Measurements from ENCODE around the gene DRG2. TPM values are rescaled to one million over a fixed set of nuclear protein-coding genes. Genes with fewer than 3 reads are reported as not detected.

The DRG2 gene
- total and polyA plus RNA-seq, 2 donors (not counting 3 experiments of a cell fraction or from before 2014, with no cell fraction given): 50.2 to 60.4 TPM

DNA sequence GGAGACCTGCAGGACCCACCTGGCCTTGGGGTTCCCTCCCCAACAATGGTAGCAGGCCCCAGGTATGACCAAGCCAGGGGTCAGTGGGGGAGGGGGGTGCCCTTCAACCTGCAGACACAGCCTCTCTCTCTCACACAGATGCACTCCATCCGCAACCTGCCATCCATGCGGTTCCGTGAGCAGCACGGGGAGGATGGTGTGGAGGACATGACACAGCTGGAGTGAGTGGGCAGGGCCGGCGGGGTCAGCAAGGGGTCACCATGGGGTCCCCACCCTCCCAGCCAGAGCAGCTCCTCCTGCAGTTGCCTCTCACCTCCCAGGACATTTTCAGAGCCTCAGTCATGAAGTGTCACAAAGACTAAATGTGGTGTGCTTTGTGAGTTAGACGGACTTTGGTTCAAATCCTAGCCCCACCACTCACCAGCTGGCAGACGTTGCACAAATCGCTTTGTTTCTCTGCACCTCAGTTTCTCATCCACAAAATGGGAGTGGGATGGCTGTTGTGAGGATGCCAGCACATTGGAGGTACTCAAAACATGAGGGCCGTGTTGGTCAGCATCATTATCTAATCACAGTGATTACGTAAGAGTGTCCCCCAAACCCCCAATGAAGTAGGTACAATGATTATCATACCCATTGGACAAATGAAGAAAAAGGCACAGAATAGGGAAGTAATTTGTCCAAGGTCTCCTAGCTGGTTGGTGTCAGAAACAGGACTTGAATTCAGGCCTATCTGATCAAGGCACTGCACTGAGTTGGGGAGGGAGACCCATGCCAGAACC is 36.8 kb downstream of the DRG2 start:
- ChIA-PET CTCF (interaction anchor here (0.9 kb wide), 1 partner anchor 16 kb away, joined by 5 read pairs; no protein-coding TSS in a partner anchor), POLR2A (no interaction called here)
- BruUV-seq (replicated peaks): no TSS peak
- no peak overlapping the region for H3K27ac ChIP-seq (ENCODE audit: insufficient read depth, low read depth, low read length)
- H3K36me3 ChIP-seq (ENCODE audit: control insufficient read depth in 2 of 2, extremely low read depth in 1 of 2, insufficient read depth in 2 of 2, low read length in 2 of 2): no peaks in the 10 kb centered on the region
- FAIRE-seq: no peak
- H3K9ac ChIP-seq (replicated peaks; ENCODE audit: extremely low read depth, insufficient read depth, low read length): no peak overlapping the region
- TF ChIP-seq POLR2AphosphoS5 (IDR thresholded peaks at IDR 0.05; ENCODE audit: insufficient read depth, low read depth, low read length): no peak
- TF ChIP-seq JUN (IDR thresholded peaks at IDR 0.05; ENCODE audit: borderline replicate concordance, insufficient read depth, insufficient read length, low read depth): no peak
- TF ChIP-seq, protein P1, sequence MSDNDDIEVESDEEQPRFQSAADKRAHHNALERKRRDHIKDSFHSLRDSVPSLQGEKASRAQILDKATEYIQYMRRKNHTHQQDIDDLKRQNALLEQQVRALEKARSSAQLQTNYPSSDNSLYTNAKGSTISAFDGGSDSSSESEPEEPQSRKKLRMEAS (IDR thresholded peaks at IDR 0.05; ENCODE audit: insufficient read depth, insufficient read length): no peak
- no peak overlapping the region for H3K4me3 ChIP-seq (replicated peaks in 1 of 3; ENCODE audit: insufficient read depth in 1 of 3, low read depth in 1 of 3, low read length in 3 of 3)
- H3K4me1 ChIP-seq (ENCODE audit: control insufficient read depth, extremely low read depth, insufficient read depth, low read length): no peaks in the 10 kb centered on the region
- no peak overlapping the region for H3K4me2 ChIP-seq (ENCODE audit: insufficient read depth, low read length)
- no peak overlapping the region for H2AFZ ChIP-seq (ENCODE audit: low read depth, low read length)
- dilution Hi-C loops (cut with MboI; ENCODE audit: extremely low pct_ligation_motif_present, low sequenced_read_pairs): no loop called here
- H3K27me3 ChIP-seq (ENCODE audit: control insufficient read depth in 2 of 2, insufficient read depth in 2 of 2, low read length in 2 of 2): no peaks in the 10 kb centered on the region
- no peaks in the 10 kb centered on the region for H3K9me1 ChIP-seq (replicated peaks; ENCODE audit: control insufficient read depth, extremely low read depth, insufficient read depth, low read length)
- H4K20me1 ChIP-seq (replicated peaks; ENCODE audit: control insufficient read depth, extremely low read depth, insufficient read depth, low read length): no peaks in the 10 kb centered on the region
- DNase-seq (ENCODE audit: low read depth, low spot score): no peak
- intact Hi-C loops (cut with micrococcal nuclease): no loop called here
- H3K9me3 ChIP-seq (replicated peaks; ENCODE audit: control insufficient read depth, insufficient read depth, low read length): no peaks in the 10 kb centered on the region
- no peaks in the 10 kb centered on the region for H3K79me2 ChIP-seq (ENCODE audit: control insufficient read depth, insufficient read depth, low read length)

DNA sequence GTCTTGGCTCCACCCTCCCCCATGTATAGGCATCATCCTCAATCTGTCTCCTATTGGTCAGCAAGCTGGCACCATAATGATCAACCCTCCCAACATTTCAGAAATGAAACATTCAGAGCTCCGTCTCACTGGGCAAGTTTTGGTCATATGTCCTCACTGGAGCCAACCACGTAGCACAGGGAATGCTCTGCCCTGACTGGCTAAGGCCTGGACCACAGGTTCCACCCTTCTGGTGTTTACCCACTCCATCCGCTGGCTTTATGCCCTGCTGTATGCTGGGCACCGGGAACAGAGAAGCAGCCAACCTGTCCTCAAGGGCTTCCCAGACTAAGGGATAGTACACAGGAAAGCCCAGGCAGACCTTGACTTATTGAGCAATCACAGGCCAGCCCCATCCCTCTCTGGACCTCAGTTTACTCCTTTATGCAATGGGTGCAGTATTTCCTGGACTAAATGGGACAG is 41.3 kb downstream of the DRG2 start:
- Histone ChIP-seq H3K9ac (replicated peaks; ENCODE audit: extremely low read depth, insufficient read depth, low read length) (no peak overlapping the region), H3K4me3 (replicated peaks in 1 of 3; ENCODE audit: insufficient read depth in 1 of 3, low read depth in 1 of 3, low read length in 3 of 3) (no peak overlapping the region), H3K9me3 (replicated peaks; ENCODE audit: control insufficient read depth, insufficient read depth, low read length) (no peaks in the 10 kb centered on the region), H3K4me1 (ENCODE audit: control insufficient read depth, extremely low read depth, insufficient read depth, low read length) (no peaks in the 10 kb centered on the region), H3K4me2 (ENCODE audit: insufficient read depth, low read length) (no peak overlapping the region), H2AFZ (ENCODE audit: low read depth, low read length) (peak overlapping the region; percentile 57), H4K20me1 (replicated peaks; ENCODE audit: control insufficient read depth, extremely low read depth, insufficient read depth, low read length) (no peaks in the 10 kb centered on the region), H3K27ac (ENCODE audit: insufficient read depth, low read depth, low read length) (no peak overlapping the region), H3K27me3 (ENCODE audit: control insufficient read depth in 2 of 2, insufficient read depth in 2 of 2, low read length in 2 of 2) (no peaks in the 10 kb centered on the region), H3K36me3 (ENCODE audit: control insufficient read depth in 2 of 2, extremely low read depth in 1 of 2, insufficient read depth in 2 of 2, low read length in 2 of 2) (no peaks in the 10 kb centered on the region), H3K9me1 (replicated peaks; ENCODE audit: control insufficient read depth, extremely low read depth, insufficient read depth, low read length) (no peaks in the 10 kb centered on the region), H3K79me2 (ENCODE audit: control insufficient read depth, insufficient read depth, low read length) (no peaks in the 10 kb centered on the region)
- TF ChIP-seq, protein P1 (IDR thresholded peaks at IDR 0.05; ENCODE audit: insufficient read depth, insufficient read length): no peak
- TF ChIP-seq MYC (IDR thresholded peaks at IDR 0.05; ENCODE audit: low read depth, low read length) (no peak), POLR2A (IDR thresholded peaks at IDR 0.05; ENCODE audit: low read depth, low read length) (no peak), JUN (IDR thresholded peaks at IDR 0.05; ENCODE audit: borderline replicate concordance, insufficient read depth, insufficient read length, low read depth) (no peak), EZH2 (IDR thresholded peaks at IDR 0.05; ENCODE audit: borderline replicate concordance, low read depth, low read length, severe bottlenecking) (no peak), POLR2AphosphoS5 (IDR thresholded peaks at IDR 0.05; ENCODE audit: insufficient read depth, low read depth, low read length) (no peak), FOS (IDR thresholded peaks at IDR 0.05; ENCODE audit: borderline replicate concordance, insufficient read depth, low read length) (no peak), GATA2 (IDR thresholded peaks at IDR 0.05; ENCODE audit: insufficient read depth, insufficient read length, low read depth, low read length) (no peak)
- TF ChIP-seq, protein P2, sequence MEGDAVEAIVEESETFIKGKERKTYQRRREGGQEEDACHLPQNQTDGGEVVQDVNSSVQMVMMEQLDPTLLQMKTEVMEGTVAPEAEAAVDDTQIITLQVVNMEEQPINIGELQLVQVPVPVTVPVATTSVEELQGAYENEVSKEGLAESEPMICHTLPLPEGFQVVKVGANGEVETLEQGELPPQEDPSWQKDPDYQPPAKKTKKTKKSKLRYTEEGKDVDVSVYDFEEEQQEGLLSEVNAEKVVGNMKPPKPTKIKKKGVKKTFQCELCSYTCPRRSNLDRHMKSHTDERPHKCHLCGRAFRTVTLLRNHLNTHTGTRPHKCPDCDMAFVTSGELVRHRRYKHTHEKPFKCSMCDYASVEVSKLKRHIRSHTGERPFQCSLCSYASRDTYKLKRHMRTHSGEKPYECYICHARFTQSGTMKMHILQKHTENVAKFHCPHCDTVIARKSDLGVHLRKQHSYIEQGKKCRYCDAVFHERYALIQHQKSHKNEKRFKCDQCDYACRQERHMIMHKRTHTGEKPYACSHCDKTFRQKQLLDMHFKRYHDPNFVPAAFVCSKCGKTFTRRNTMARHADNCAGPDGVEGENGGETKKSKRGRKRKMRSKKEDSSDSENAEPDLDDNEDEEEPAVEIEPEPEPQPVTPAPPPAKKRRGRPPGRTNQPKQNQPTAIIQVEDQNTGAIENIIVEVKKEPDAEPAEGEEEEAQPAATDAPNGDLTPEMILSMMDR (IDR thresholded peaks at IDR 0.05; ENCODE audit: extremely low read depth in 1 of 2, insufficient read depth in 1 of 2, low read depth in 1 of 2, low read length in 2 of 2): no peak
- CTCF ChIA-PET: interaction anchor here (1.0 to 1.4 kb wide), 2 partner anchors 10 to 12 kb away, joined by 3 read pairs; no protein-coding TSS in a partner anchor
- DNase-seq (ENCODE audit: low read depth, low spot score) (peak; percentile 24), FAIRE-seq (no peak)
- dilution Hi-C loops (cut with MboI; ENCODE audit: extremely low pct_ligation_motif_present, low sequenced_read_pairs) (no loop called here), intact Hi-C loops (cut with micrococcal nuclease) (no loop called here)
- POLR2A ChIA-PET: no interaction called here
- no TSS peak for BruUV-seq (replicated peaks)
